Measurements from ENCODE around the gene HAUS2. TPM values are rescaled to one million over a fixed set of nuclear protein-coding genes. Genes with fewer than 3 reads are reported as not detected.

HAUS2 gene
- total RNA-seq, 1 experiment from 2014 or later, result 39.8 TPM

DNA sequence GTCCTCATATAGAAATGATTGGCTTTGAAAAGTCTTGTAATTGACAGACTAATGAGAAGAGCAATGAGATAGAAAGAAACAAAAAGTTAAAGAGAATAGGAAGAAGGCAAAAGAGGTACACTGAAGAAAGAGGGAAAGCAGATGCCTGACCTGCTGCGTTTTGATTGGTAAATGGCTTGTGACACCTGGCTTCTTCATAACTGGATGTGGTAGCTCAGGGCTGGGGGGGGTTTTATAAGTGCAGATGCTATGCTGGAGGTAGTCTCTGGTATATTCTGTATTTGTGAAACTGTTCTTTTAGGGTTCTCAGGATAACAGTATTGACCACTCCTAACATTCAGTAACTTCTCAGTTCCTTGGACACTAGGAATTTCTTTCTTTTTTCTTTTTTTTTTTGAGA, 28.1 kb downstream of the HAUS2 start:
- intact Hi-C loops (cut with micrococcal nuclease), result no loop called here
- Histone ChIP-seq H2AFZ (ENCODE audit: low read depth, low read length, poor library complexity, severe bottlenecking) (no peak overlapping the region), H4K20me1 (ENCODE audit: insufficient read depth) (no peaks in the 10 kb centered on the region), H3K9me2 (ENCODE audit: insufficient read depth) (no peaks in the 10 kb centered on the region), H3K36me3 (ENCODE audit: control insufficient read depth in 1 of 2, insufficient read depth in 2 of 2, low read length in 2 of 2) (no peaks in the 10 kb centered on the region), H3K4me1 (ENCODE audit: control insufficient read depth in 1 of 2, insufficient read depth in 2 of 2, low read length in 2 of 2) (peaks cover 15 to 28% of the 10 kb centered on the region in 2 experiments), H3K79me2 (ENCODE audit: insufficient read depth, low read length) (no peaks in the 10 kb centered on the region), H3K27ac (ENCODE audit: low read depth, low read length) (no peak overlapping the region), H3K9me3 (ENCODE audit: control insufficient read depth in 1 of 2, insufficient read depth in 1 of 2, low read depth in 1 of 2, low read length in 2 of 2) (no peaks in the 10 kb centered on the region), H3K4me3 (replicated peaks in 1 of 2; ENCODE audit: low read depth in 1 of 2, low read length in 2 of 2) (no peak overlapping the region), H3K27me3 (ENCODE audit: insufficient read depth, low read length) (no peaks in the 10 kb centered on the region; the same call in 1 of the 2 replicates), H3K4me2 (ENCODE audit: low read length) (peak overlapping the region; percentile 98; the same call in 1 of the 2 replicates), H3K9ac (ENCODE audit: low read length) (no peak overlapping the region)
- TSS peak; percentile 52 for BruUV-seq (replicated peaks)
- ChIA-PET RAD21 (ENCODE audit: low non-redundant PET in 1 of 2, low total read pairs in 2 of 2, uncharacterized antibody in 2 of 2, unreplicated experiment in 2 of 2) (no interaction called here), CTCF (interaction anchor here (0.6 kb wide), 1 partner anchor 447 kb away, joined by 5 read pairs; no protein-coding TSS in a partner anchor), POLR2A (interaction anchor here (2.0 kb wide), 1 partner anchor 12 kb away, joined by 6 read pairs; no protein-coding TSS in a partner anchor)
- TF ChIP-seq FOSL1 (IDR thresholded peaks at IDR 0.05; ENCODE audit: low read depth) (no peak), CBX3 (IDR thresholded peaks at IDR 0.05; ENCODE audit: low read depth) (no peak), ZFX (IDR thresholded peaks at IDR 0.05) (no peak), SP1 (IDR thresholded peaks at IDR 0.05; ENCODE audit: low read depth) (no peak), REST (IDR thresholded peaks at IDR 0.05; ENCODE audit: low read depth) (no peak), EGR1 (IDR thresholded peaks at IDR 0.05; ENCODE audit: low read depth) (no peak), EZH2 (IDR thresholded peaks at IDR 0.05) (no peak), RAD21 (IDR thresholded peaks at IDR 0.05; ENCODE audit: low read depth) (no peak), CTCF (IDR thresholded peaks at IDR 0.05 in 2 of 3, conservative IDR thresholded peaks at IDR 0.05 in 1 of 3; ENCODE audit: borderline replicate concordance in 1 of 3, insufficient read depth in 1 of 3, low read depth in 2 of 3, low read length in 2 of 3) (no peak), POLR2AphosphoS5 (IDR thresholded peaks at IDR 0.05; ENCODE audit: low read depth, low read length) (no peak), TCF7L2 (IDR thresholded peaks at IDR 0.05; ENCODE audit: borderline replicate concordance, extremely low read depth, insufficient read depth, insufficient read length) (no peak), CEBPB (IDR thresholded peaks at IDR 0.05; ENCODE audit: low read depth) (no peak), JUND (IDR thresholded peaks at IDR 0.05) (no peak)
- TF ChIP-seq, protein P1, sequence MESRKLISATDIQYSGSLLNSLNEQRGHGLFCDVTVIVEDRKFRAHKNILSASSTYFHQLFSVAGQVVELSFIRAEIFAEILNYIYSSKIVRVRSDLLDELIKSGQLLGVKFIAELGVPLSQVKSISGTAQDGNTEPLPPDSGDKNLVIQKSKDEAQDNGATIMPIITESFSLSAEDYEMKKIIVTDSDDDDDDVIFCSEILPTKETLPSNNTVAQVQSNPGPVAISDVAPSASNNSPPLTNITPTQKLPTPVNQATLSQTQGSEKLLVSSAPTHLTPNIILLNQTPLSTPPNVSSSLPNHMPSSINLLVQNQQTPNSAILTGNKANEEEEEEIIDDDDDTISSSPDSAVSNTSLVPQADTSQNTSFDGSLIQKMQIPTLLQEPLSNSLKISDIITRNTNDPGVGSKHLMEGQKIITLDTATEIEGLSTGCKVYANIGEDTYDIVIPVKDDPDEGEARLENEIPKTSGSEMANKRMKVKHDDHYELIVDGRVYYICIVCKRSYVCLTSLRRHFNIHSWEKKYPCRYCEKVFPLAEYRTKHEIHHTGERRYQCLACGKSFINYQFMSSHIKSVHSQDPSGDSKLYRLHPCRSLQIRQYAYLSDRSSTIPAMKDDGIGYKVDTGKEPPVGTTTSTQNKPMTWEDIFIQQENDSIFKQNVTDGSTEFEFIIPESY (IDR thresholded peaks at IDR 0.05; ENCODE audit: extremely low read depth, insufficient replicate concordance, low read length), result no peak
- TF ChIP-seq, protein P2, sequence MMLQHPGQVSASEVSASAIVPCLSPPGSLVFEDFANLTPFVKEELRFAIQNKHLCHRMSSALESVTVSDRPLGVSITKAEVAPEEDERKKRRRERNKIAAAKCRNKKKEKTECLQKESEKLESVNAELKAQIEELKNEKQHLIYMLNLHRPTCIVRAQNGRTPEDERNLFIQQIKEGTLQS (IDR thresholded peaks at IDR 0.05), result no peak
- TF ChIP-seq, protein P3, sequence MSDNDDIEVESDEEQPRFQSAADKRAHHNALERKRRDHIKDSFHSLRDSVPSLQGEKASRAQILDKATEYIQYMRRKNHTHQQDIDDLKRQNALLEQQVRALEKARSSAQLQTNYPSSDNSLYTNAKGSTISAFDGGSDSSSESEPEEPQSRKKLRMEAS (IDR thresholded peaks at IDR 0.05), result no peak
- ATAC-seq (no peak), DNase-seq (ENCODE audit: low read depth, low spot score) (no peak)
